Effector memory CD4-positive, alpha-beta T cell (primary cell): Measurements from ENCODE around the gene ZSWIM1.

Experiments used
- DNase-seq, 3 donors: peaks; one replicate each; pipeline ENCODE4 v3.0.0-alpha.2; 2020
- H3K27ac ChIP-seq: 2 replicates; pipeline ENCODE4 v1.7.0; 2013; ENCODE audit warnings: mild to moderate bottlenecking, low read length, moderate library complexity; ENCODE audit not compliant: insufficient read depth, poor library complexity, severe bottlenecking
- H3K27me3 ChIP-seq: replicated peaks from 2 replicates; pipeline ENCODE4 v1.7.0; 2013; ENCODE audit warnings: mild to moderate bottlenecking, low read length; ENCODE audit not compliant: insufficient read depth, control insufficient read depth, poor library complexity, severe bottlenecking
- H3K36me3 ChIP-seq: 2 replicates; pipeline ENCODE4 v1.7.0; 2013; ENCODE audit warnings: mild to moderate bottlenecking, low read length, moderate library complexity; ENCODE audit not compliant: control insufficient read depth, insufficient read depth
- H3K4me1 ChIP-seq: 2 replicates; pipeline ENCODE4 v1.7.0; 2013; ENCODE audit warnings: low read length, mild to moderate bottlenecking; ENCODE audit not compliant: control insufficient read depth, insufficient read depth, poor library complexity, severe bottlenecking
- H3K4me3 ChIP-seq: 2 replicates; pipeline ENCODE4 v1.7.0; 2013; ENCODE audit warnings: low read length, low read depth, mild to moderate bottlenecking; ENCODE audit not compliant: insufficient read depth, poor library complexity, severe bottlenecking
- H3K9me3 ChIP-seq: 2 replicates; pipeline ENCODE4 v1.7.0; 2013; ENCODE audit warnings: mild to moderate bottlenecking, low read length, moderate library complexity; ENCODE audit not compliant: control insufficient read depth

Gene ZSWIM1

GRCh38 chr20:45853484-45853883 lies 27.5 kb upstream of the ZSWIM1 start:
- H3K36me3 ChIP-seq: peaks cover 7% of the 10 kb centered on the region
- H3K9me3 ChIP-seq: no peaks in the 10 kb centered on the region
- no peak for DNase-seq

GRCh38 chr20:45857114-45857881 lies 23.7 kb upstream of the ZSWIM1 start, which contains the start of the genes ACOT8 and ZSWIM3:
ACOT8 (minus strand) TSS chr20:45857392; CDS start chr20:45857315, 77 bp downstream.
ZSWIM3 (plus strand) TSS chr20:45857614; CDS start chr20:45857826, 212 bp downstream.
- peak; percentile 84 to 93 (median 90) for DNase-seq
- Histone ChIP-seq H3K4me1 (peaks cover 11% of the 10 kb centered on the region), H3K36me3 (no peaks in the 10 kb centered on the region), H3K27ac (peak within 1 kb of the TSS; percentile 84), H3K4me3 (peak within 1 kb of the TSS; percentile 89), H3K9me3 (no peaks in the 10 kb centered on the region), H3K27me3 (no peaks in the 10 kb centered on the region)

More at GRCh38 chr20:45853484-45853883, 27.5 kb upstream of the ZSWIM1 start:
- Histone ChIP-seq H3K27me3 (no peaks in the 10 kb centered on the region), H3K4me3 (no peak overlapping the region), H3K4me1 (peaks cover 11% of the 10 kb centered on the region), H3K27ac (no peak overlapping the region)

- peak overlapping the region; percentile 89 for H3K4me3 ChIP-seq
Measured at GRCh38 chr20:45857882-45858216, 23.2 kb upstream of the ZSWIM1 start.

GRCh38 chr20:45859916-45860315 lies 21.1 kb upstream of the ZSWIM1 start:
- H3K36me3 ChIP-seq: no peaks in the 10 kb centered on the region
- no peaks in the 10 kb centered on the region for H3K27me3 ChIP-seq
- H3K27ac ChIP-seq: no peak overlapping the region
- no peak for DNase-seq
- no peaks in the 10 kb centered on the region for H3K9me3 ChIP-seq
- H3K4me3 ChIP-seq: no peak overlapping the region
- H3K4me1 ChIP-seq: peaks cover 10% of the 10 kb centered on the region

More at GRCh38 chr20:45857882-45858216, 23.2 kb upstream of the ZSWIM1 start:
- H3K36me3 ChIP-seq: no peaks in the 10 kb centered on the region
- peaks cover 11% of the 10 kb centered on the region for H3K4me1 ChIP-seq
- no peak for DNase-seq
- peak overlapping the region; percentile 84 for H3K27ac ChIP-seq
- no peaks in the 10 kb centered on the region for H3K27me3 ChIP-seq
- H3K9me3 ChIP-seq: no peaks in the 10 kb centered on the region

GRCh38 chr20:45860560-45861220 lies 20.3 kb upstream of the ZSWIM1 start:
- no peak overlapping the region for H3K4me3 ChIP-seq
- H3K4me1 ChIP-seq: peaks cover 6% of the 10 kb centered on the region
- no peaks in the 10 kb centered on the region for H3K27me3 ChIP-seq
- H3K36me3 ChIP-seq: no peaks in the 10 kb centered on the region
- no peaks in the 10 kb centered on the region for H3K9me3 ChIP-seq
- H3K27ac ChIP-seq: no peak overlapping the region
- no peak for DNase-seq

- Histone ChIP-seq H3K27ac (no peak overlapping the region), H3K4me3 (no peak overlapping the region)
- DNase-seq: no peak
Measured at GRCh38 chr20:45861221-45862075, 19.6 kb upstream of the ZSWIM1 start.

GRCh38 chr20:45863543-45864470 lies 17.2 kb upstream of the ZSWIM1 start:
- Histone ChIP-seq H3K9me3 (no peaks in the 10 kb centered on the region), H3K36me3 (no peaks in the 10 kb centered on the region), H3K27me3 (no peaks in the 10 kb centered on the region), H3K4me1 (no peaks in the 10 kb centered on the region), H3K27ac (no peak overlapping the region), H3K4me3 (no peak overlapping the region)
- no peak for DNase-seq

More at GRCh38 chr20:45861221-45862075, 19.6 kb upstream of the ZSWIM1 start:
- Histone ChIP-seq H3K36me3 (no peaks in the 10 kb centered on the region), H3K9me3 (no peaks in the 10 kb centered on the region), H3K4me1 (no peaks in the 10 kb centered on the region), H3K27me3 (no peaks in the 10 kb centered on the region)

GRCh38 chr20:45866454-45866853 lies 14.6 kb upstream of the ZSWIM1 start:
- H3K27me3 ChIP-seq: no peaks in the 10 kb centered on the region
- no peak overlapping the region for H3K4me3 ChIP-seq
- H3K9me3 ChIP-seq: no peaks in the 10 kb centered on the region
- no peak overlapping the region for H3K27ac ChIP-seq
- H3K4me1 ChIP-seq: no peaks in the 10 kb centered on the region
- H3K36me3 ChIP-seq: no peaks in the 10 kb centered on the region
- DNase-seq: no peak

- no peaks in the 10 kb centered on the region for H3K36me3 ChIP-seq
- no peak overlapping the region for H3K27ac ChIP-seq
- H3K9me3 ChIP-seq: no peaks in the 10 kb centered on the region
- DNase-seq: no peak
- no peaks in the 10 kb centered on the region for H3K4me1 ChIP-seq
- H3K27me3 ChIP-seq: no peaks in the 10 kb centered on the region
- H3K4me3 ChIP-seq: no peak overlapping the region
Measured at GRCh38 chr20:45867136-45867818, 13.8 kb upstream of the ZSWIM1 start.
